ENCODE measurements around the gene ROPN1B. TPM values are rescaled to one million over a fixed set of nuclear protein-coding genes. Genes with fewer than 3 reads are reported as not detected.
"Not testable (repeated sequence)": the region's sequence is repeated elsewhere in the genome, so short reads cannot be mapped to it uniquely, and the experiment has no call there.

Gene ROPN1B
- total RNA-seq, 4 donors from 2014 or later, result 8.6 to 27.6 (median 14.4) TPM

DNA sequence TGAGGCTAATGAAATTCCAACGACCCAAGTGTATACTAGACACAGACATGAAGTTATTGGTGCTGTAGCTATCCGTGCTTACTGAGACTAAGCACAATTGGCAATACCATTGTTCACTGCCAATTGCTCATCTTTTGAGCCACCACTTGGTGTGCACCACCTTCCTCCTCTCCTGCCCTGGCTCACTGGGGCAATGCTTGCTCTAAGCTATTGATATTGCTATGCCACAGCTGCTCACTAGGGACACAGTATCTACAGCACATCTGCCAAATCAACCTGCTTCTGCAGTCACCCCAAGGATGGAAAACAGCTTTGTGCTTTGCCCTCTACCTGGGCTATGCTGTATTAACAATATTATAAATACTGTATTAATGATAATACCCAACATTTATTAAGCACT is 16.0 kb downstream of the ROPN1B start:
- H3K27ac ChIP-seq; H3K27me3 ChIP-seq; H3K4me3 ChIP-seq; H3K4me1 ChIP-seq; H3K36me3 ChIP-seq; DNase-seq (ENCODE audit: low spot score in 2 of 2); H3K9me3 ChIP-seq: not testable (repeated sequence)
- WGBS, result 84% methylated on average over 2 of the region's 2 CpGs

DNA sequence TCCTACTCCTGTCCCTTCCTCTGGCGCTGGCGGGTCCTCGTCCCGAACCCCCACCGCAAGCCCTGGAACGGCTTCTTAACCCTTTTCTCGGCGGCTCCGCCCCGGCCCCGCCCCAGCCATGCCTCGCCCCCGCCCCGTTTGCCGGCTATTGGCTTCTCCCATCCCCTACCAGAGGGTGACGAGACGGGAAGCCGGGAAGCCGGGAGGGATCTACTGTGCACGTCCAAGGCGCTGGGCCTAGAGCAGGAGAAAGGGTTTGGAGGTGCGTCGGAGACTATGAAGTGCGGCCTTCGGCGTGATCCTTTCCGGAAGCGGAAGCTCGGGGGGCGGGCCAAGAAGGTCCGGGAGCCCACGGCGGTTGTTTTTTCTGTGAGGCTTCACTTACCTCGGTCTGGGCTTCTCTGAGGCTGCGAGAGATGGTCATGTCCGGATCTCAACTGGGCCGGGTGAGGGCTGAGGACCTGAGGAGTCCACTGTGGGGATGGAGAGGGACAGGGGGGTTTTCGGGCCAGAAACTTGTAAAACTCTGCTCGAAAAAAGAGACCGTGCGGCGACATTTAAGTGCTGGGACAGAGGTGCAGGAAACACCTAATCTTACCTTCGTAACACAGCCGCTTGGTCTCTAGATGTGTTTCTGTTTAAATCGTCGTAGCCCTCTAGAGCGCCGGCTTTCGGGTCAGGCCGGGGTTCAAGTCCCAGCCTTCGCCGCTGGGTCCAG is 21.4 kb downstream of the ROPN1B start:
- H3K9me3 ChIP-seq, result no peaks in the 10 kb centered on the region
- TF ChIP-seq POLR2AphosphoS5 (IDR thresholded peaks at IDR 0.05), result no peak
- peak in 1 of 2 donors; percentile 32 for TF ChIP-seq POLR2A (IDR thresholded peaks at IDR 0.05)
- no peak for TF ChIP-seq EP300 (IDR thresholded peaks at IDR 0.05)
- TF ChIP-seq, protein P1, sequence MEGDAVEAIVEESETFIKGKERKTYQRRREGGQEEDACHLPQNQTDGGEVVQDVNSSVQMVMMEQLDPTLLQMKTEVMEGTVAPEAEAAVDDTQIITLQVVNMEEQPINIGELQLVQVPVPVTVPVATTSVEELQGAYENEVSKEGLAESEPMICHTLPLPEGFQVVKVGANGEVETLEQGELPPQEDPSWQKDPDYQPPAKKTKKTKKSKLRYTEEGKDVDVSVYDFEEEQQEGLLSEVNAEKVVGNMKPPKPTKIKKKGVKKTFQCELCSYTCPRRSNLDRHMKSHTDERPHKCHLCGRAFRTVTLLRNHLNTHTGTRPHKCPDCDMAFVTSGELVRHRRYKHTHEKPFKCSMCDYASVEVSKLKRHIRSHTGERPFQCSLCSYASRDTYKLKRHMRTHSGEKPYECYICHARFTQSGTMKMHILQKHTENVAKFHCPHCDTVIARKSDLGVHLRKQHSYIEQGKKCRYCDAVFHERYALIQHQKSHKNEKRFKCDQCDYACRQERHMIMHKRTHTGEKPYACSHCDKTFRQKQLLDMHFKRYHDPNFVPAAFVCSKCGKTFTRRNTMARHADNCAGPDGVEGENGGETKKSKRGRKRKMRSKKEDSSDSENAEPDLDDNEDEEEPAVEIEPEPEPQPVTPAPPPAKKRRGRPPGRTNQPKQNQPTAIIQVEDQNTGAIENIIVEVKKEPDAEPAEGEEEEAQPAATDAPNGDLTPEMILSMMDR (IDR thresholded peaks at IDR 0.05), result no peak
- DNase-seq (ENCODE audit: low spot score in 2 of 2), result peak; percentile 91 to 93
- WGBS, result 3% methylated on average over 42 of the region's 52 CpGs
- peaks cover 15% of the 10 kb centered on the region for H3K4me1 ChIP-seq
- H3K27ac ChIP-seq, result peak overlapping the region; percentile 80
- peak overlapping the region; percentile 76 for H3K4me3 ChIP-seq
- H3K36me3 ChIP-seq, result no peaks in the 10 kb centered on the region
- H3K27me3 ChIP-seq, result no peaks in the 10 kb centered on the region

DNA sequence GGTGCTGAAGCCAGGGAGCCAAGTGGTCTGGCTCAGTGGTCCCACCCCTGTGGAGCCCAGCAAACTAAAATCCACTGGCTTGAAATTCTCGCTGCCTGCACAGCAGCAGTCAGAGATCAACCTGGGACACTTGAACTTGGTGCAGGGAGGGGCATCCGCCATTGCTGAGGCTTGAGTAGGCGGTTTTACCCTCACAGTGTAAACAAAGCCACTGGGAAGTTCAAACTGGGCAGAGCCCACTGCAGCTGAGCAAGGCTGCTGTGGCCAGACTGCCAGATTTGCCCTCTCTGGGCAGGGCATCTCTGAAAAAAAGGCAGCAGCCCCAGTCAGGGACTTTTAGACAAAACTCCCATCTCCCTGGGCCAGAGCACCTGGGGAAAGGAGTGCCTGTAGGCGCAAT is 27.8 kb downstream of the ROPN1B start:
- H3K9me3 ChIP-seq, result peaks cover 26% of the 10 kb centered on the region
- WGBS, result 92% methylated on average over 3 of the region's 4 CpGs
- not testable (repeated sequence) for H3K4me1 ChIP-seq; H3K27ac ChIP-seq; H3K27me3 ChIP-seq; DNase-seq (ENCODE audit: low spot score in 2 of 2); H3K4me3 ChIP-seq; H3K36me3 ChIP-seq

DNA sequence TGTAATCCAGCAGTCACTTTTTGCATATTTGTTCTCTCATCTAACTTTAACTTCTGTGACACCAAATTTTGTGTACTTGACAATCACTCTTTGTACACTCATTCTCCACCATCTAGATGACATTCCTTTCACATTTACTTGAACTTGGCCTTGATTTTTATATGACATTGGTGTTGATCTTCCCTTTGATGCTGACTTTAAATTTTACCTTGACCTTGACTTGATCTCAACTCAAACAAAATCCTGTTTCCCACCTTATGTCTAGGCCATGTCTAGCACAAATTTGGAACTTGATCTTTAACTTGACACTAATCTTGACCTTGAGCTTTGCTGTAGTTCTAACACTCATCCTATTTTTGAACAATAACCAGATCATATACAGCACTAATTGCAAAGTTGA is 33.2 kb downstream of the ROPN1B start:
- Histone ChIP-seq H3K36me3 (peaks cover 15% of the 10 kb centered on the region), H3K27me3 (no peaks in the 10 kb centered on the region), H3K4me1 (no peaks in the 10 kb centered on the region), H3K9me3 (peaks cover 30% of the 10 kb centered on the region), H3K27ac (no peak overlapping the region), H3K4me3 (no peak overlapping the region)
- no peak for DNase-seq (ENCODE audit: low spot score in 2 of 2)
- TF ChIP-seq EP300 (IDR thresholded peaks at IDR 0.05), result no peak
- TF ChIP-seq, protein P1 (IDR thresholded peaks at IDR 0.05), result no peak
- no peak for TF ChIP-seq POLR2A (IDR thresholded peaks at IDR 0.05)
- no peak for TF ChIP-seq POLR2AphosphoS5 (IDR thresholded peaks at IDR 0.05)

DNA sequence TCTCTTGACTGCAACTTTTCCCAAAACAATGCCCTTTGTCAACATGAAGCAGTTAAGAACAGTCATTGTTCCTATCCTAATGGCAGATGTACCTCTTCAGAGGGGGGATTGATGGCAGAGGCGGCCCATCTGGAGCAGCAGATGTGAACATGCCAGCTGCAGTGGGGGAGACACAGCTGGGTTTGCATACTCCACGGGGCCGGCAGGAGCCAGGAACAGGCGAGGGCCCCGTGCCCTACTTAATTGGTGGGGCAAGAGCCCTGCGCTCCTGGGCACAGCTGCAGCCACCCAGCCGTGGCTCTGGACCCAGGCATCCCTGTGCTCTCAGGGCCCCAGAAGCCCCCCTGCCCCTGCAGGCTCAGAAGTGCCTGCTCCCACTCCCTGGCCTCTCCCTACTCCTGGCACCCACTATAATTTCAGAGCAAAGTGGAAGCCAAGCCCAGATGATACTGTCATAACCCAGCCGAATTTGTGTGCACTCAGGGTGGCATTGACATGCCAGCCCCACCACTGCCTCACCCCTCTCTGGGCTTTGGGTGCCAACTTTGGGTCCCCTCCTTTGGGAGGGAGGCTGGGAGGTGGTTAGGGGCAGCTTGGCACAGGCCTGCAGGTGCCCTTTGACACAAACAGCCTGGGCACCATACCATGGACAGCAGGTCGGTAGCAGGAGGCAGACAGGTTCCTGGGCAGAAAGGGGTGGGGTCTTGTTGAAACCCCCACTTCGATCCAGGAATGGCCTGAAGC is 34.6 kb downstream of the ROPN1B start:
- TF ChIP-seq, protein P1 (IDR thresholded peaks at IDR 0.05), result no peak
- no peak for TF ChIP-seq POLR2AphosphoS5 (IDR thresholded peaks at IDR 0.05)
- TF ChIP-seq EP300 (IDR thresholded peaks at IDR 0.05), result no peak
- TF ChIP-seq POLR2A (IDR thresholded peaks at IDR 0.05), result no peak
- 89% methylated on average over 6 of the region's 10 CpGs for WGBS
- Histone ChIP-seq H3K9me3 (peaks cover 28% of the 10 kb centered on the region), H3K36me3 (peaks cover 29% of the 10 kb centered on the region), H3K4me1 (no peaks in the 10 kb centered on the region), H3K4me3 (no peak overlapping the region), H3K27ac (no peak overlapping the region), H3K27me3 (no peaks in the 10 kb centered on the region)
- DNase-seq (ENCODE audit: low spot score in 2 of 2), result no peak

DNA sequence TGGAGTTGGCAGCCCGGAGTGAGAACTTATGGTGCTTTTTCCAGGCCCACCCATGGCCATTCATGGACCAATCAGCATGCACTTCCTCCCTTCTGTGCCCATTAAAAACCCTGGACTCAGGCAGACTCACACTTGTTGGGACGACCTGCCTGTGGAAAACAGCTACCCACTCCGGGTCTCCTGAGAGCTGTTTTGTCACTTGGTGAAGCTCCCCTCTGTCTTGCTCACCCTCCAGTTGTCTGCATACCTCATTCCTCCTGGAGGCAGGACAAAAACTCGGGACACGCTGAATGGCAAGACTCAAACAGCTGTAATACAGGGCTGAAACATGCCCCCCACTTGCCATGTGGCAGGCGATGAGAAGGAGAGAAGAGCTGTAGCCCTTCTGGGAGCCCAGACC is 35.2 kb downstream of the ROPN1B start:
- no peak overlapping the region for H3K27ac ChIP-seq

More for the DNA sequence above, 35.2 kb downstream of the ROPN1B start:
- Histone ChIP-seq H3K36me3 (peaks cover 35% of the 10 kb centered on the region), H3K27me3 (no peaks in the 10 kb centered on the region), H3K4me3 (no peak overlapping the region), H3K9me3 (peaks cover 24% of the 10 kb centered on the region), H3K4me1 (no peaks in the 10 kb centered on the region)
- 83% methylated on average over 3 of the region's 6 CpGs for WGBS
- no peak for TF ChIP-seq POLR2AphosphoS5 (IDR thresholded peaks at IDR 0.05)
- TF ChIP-seq EP300 (IDR thresholded peaks at IDR 0.05), result no peak
- TF ChIP-seq, protein P1 (IDR thresholded peaks at IDR 0.05), result no peak
- no peak for TF ChIP-seq POLR2A (IDR thresholded peaks at IDR 0.05)
- DNase-seq (ENCODE audit: low spot score in 2 of 2), result no peak

Measured in suprapubic skin (tissue), 4 donors.